Heart right ventricle (tissue), 16 donors: ENCODE results near the gene RNF146. TPM values are rescaled to one million over a fixed set of nuclear protein-coding genes. Genes with fewer than 3 reads are reported as not detected.

ENCODE experiments used
- ATAC-seq, 8 donors: fragments of 200-7000 bp; cut with Tn5 transposase; one replicate each; pipeline ENCODE4 v1.9.1; 2020; ENCODE audit warnings: mild to moderate bottlenecking in 8 of 8, moderate library complexity in 8 of 8, moderate number of reproducible peaks in 1 of 8
- DNase-seq, 2 donors: peaks; one replicate each; pipeline ENCODE4 v3.0.0-alpha.2; 2020
- H3K27ac ChIP-seq, 10 donors: fragments of 200-600 bp; sonication (generic) in 2 of 10; one replicate each; pipeline versions ENCODE4 v1.5.0 to v1.8.0; 2020 to 2022; ENCODE audit warnings: mild to moderate bottlenecking in 3 of 10
- H3K27me3 ChIP-seq, 7 donors: fragments of 200-600 bp; one replicate each; pipeline ENCODE4 v1.8.0; 2021 to 2022; ENCODE audit warnings: mild to moderate bottlenecking in 2 of 7
- H3K36me3 ChIP-seq, 9 donors: fragments of 200-600 bp; sonication (generic) in 1 of 9; one replicate each; pipeline versions ENCODE4 v1.5.0 to v1.8.0; 2020 to 2022; ENCODE audit warnings: mild to moderate bottlenecking in 2 of 9
- H3K4me1 ChIP-seq, 9 donors: fragments of 200-600 bp; sonication (generic) in 1 of 9; one replicate each; pipeline versions ENCODE4 v1.5.0 to v1.8.0; 2020 to 2022; ENCODE audit warnings: mild to moderate bottlenecking in 4 of 9
- H3K4me3 ChIP-seq, 10 donors: fragments of 200-600 bp; sonication (generic) in 2 of 10; one replicate each; pipeline versions ENCODE4 v1.5.0 to v1.8.0; 2020 to 2022; ENCODE audit warnings: mild to moderate bottlenecking in 7 of 10, moderate library complexity in 2 of 10
- H3K9me3 ChIP-seq, 11 donors: fragments of 200-600 bp in 10 of 11; sonication (generic) in 2 of 11; one replicate each; pipeline versions ENCODE4 v1.5.0 to v1.8.0; 2013 to 2022; ENCODE audit warnings: mild to moderate bottlenecking in 2 of 11, control low read depth in 1 of 11, moderate library complexity in 1 of 11
- WGBS, 2 donors: extraction: QIAGEN DNeasy Blood & Tissue Kit; methylation state at CpG; one replicate each; pipeline ENCODE4 v1.1.7; 2013; ENCODE audit warnings: inconsistent platforms in 1 of 2; 5-methylcytosine and 5-hydroxymethylcytosine counted together
- intact Hi-C, 10 donors: fragments of 100-400 bp; cut with DNase I; formaldehyde crosslinking; loops; one replicate each; pipeline versions ENCODE4 v1.11.1 to v1.14.2; 2022
- polyA plus RNA-seq, 2 donors: library from polyadenylated mRNA; stranded (reverse); fragments of 200-250 nt; gene quantifications; one replicate each; pipeline ENCODE4 v1.2.3, GENCODE V29; 2013
- total RNA-seq, 10 donors: library from RNA; stranded (reverse); fragmentation: NEBNext Ultra II Directional in 3 of 10; extraction: Animal tissue kit (Norgen Biotek cat#: 25700) in 3 of 10; gene quantifications; one replicate each; pipeline versions ENCODE4 v1.2.1 to v1.2.4, GENCODE V29; 2021 to 2023
- TF ChIP-seq, protein P1 (sequence below), 9 donors: fragments of 200-600 bp; sonication (generic) in 2 of 9; IDR thresholded peaks; one replicate each; pipeline versions ENCODE4 v1.5.0 to v1.8.0; 2021 to 2022; ENCODE audit warnings: antibody characterized with exemption in 9 of 9, mild to moderate bottlenecking in 5 of 9, moderate library complexity in 1 of 9
- donor health status: Arrhythmogenic right ventricular cardiomyopathy.
- donor health status: ischemic (EF 13 %, LVEDD 7.1; RV severe dilation, severe dysfunction).
- donor health status: healthy with polysubstance abuse.
- donor health status: DM: no; HTN: yes; CAD: no.
- donor health status: DM: no; HTN: no; CAD: no.
- donor health status: ischemic (EF 25% LVEDD 6.9; RV normal size, moderate dysfunction).
- donor health status: ischemic (EF 25% LVEDD 5.7; RV mildly dilated, moderate dysfunction).
- donor health status: healthy.
- donor health status: DM: yes; HTN: yes; CAD: no.
- donor health status: Ischemic cardiomyopathy.
- donor health status: ischemic (EF 35%, LVEDD 5.7; RV mildly dilated, moderate dysfunction).
- donor health status: nonischemic (EF 11% LVEDD 7.7; RV severe dilation, severe dysfunction).
- donor health status: DM: yes; HTN: yes; CAD: no.
- donor health status: PGD.
- donor health status: ischemic (EF 29% LVEDD 5.4; RV normal size, mild dysfunction).
- donor health status: nonischemic (EF 23%, LVEDD 6.1; RV moderate dilation, normal function).

The RNF146 gene
- total and polyA plus RNA-seq, 12 donors: 18.0 to 106 (median 52.6) TPM

DNA sequence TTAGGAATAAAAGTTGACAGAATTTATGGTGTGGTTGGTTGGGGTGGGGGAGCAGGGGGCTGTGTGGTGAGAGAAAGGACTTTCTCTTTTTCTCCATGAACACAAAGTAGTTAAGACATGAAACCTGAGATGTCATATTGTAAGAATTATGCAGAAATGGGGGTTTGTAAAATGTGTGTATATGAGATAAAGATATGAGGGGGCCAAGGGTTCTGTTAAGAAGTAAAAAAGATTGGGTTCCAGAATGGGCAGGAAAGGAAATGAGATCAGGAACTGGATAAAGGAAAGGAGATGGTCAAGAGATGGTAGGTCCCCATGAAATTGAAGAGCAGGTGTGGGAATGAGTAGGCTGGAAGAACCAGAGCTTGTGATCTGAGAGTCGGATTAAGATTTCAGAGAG is 9.7 kb downstream of the RNF146 start:
- no peak overlapping the region for H3K27ac ChIP-seq
- H3K9me3 ChIP-seq: no peaks in the 10 kb centered on the region
- no peak overlapping the region for H3K4me3 ChIP-seq
- intact Hi-C loops: no loop called here
- 97% methylated on average over 1 of the region's 1 CpG for WGBS, 2 donors
- no peak for ATAC-seq
- TF ChIP-seq, protein P1, sequence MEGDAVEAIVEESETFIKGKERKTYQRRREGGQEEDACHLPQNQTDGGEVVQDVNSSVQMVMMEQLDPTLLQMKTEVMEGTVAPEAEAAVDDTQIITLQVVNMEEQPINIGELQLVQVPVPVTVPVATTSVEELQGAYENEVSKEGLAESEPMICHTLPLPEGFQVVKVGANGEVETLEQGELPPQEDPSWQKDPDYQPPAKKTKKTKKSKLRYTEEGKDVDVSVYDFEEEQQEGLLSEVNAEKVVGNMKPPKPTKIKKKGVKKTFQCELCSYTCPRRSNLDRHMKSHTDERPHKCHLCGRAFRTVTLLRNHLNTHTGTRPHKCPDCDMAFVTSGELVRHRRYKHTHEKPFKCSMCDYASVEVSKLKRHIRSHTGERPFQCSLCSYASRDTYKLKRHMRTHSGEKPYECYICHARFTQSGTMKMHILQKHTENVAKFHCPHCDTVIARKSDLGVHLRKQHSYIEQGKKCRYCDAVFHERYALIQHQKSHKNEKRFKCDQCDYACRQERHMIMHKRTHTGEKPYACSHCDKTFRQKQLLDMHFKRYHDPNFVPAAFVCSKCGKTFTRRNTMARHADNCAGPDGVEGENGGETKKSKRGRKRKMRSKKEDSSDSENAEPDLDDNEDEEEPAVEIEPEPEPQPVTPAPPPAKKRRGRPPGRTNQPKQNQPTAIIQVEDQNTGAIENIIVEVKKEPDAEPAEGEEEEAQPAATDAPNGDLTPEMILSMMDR (IDR thresholded peaks at IDR 0.05): no peak
- peaks cover 0 to 83% (median 65%) of the 10 kb centered on the region in 9 donors for H3K4me1 ChIP-seq
- no peak for DNase-seq
- peaks cover 0 to 15% (median 9%) of the 10 kb centered on the region in 9 donors for H3K36me3 ChIP-seq
- no peaks in the 10 kb centered on the region for H3K27me3 ChIP-seq

DNA sequence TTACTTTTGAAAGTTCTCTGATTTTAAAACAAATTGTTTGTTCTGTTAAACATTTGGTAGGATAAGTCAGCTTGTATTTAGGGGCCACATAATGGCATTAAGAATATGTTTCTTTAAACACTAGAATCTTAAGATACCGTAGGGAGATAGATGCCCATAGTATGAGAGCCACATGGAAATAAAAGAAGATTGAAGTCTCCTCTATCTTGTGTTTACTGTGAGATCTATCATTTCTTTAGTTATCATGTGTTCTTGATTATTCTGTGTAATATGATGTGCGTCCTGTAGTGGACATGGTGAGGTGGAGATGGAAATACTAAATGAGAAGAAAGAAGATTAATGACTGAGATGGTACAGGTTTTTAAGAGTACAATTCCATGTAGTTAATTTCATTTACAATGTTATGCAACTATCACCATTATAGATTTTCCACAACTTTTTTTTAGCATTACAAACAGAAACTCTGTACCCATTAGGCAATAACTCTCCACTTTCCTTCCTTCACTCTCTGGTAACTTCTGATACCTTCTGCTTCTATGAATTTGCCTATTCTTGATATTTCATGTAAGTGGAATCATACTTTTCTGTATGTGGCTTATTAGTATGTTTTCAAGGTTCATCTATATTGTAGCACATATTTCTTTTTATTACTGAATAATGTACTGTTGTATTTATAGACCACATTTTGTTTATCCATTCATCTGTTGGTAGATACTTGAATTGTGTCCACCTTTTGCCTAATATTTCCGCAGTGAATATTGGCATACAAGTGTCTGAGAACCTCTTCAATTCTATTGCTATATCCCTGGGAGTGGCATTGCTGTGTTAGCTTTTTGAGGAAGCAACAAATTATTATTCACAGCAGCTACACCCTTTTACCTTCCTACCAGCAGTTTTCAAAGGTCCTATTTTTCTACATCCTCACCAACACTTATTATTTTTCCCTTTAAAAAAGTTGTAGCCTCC is 11.5 kb downstream of the RNF146 start:
- DNase-seq (no peak), ATAC-seq (no peak)
- intact Hi-C loops: no loop called here
- Histone ChIP-seq H3K27me3 (no peaks in the 10 kb centered on the region), H3K4me1 (peaks cover 0 to 65% (median 52%) of the 10 kb centered on the region in 9 donors), H3K27ac (no peak overlapping the region), H3K9me3 (no peaks in the 10 kb centered on the region), H3K4me3 (no peak overlapping the region), H3K36me3 (peaks cover 0 to 33% (median 17%) of the 10 kb centered on the region in 9 donors)
- WGBS, 2 donors: 94 to 97% methylated on average over 3 of the region's 3 CpGs
- TF ChIP-seq, protein P1 (IDR thresholded peaks at IDR 0.05): no peak

- Histone ChIP-seq H3K4me1 (peaks cover 0 to 57% (median 36%) of the 10 kb centered on the region in 9 donors), H3K36me3 (peaks cover 0 to 49% (median 19%) of the 10 kb centered on the region in 9 donors), H3K27ac (no peak overlapping the region), H3K27me3 (no peaks in the 10 kb centered on the region), H3K9me3 (no peaks in the 10 kb centered on the region), H3K4me3 (no peak overlapping the region)
- intact Hi-C loops: no loop called here
- no peak for DNase-seq
- TF ChIP-seq, protein P1 (IDR thresholded peaks at IDR 0.05): no peak
- WGBS, 2 donors: 28 to 35% methylated on average over 1 of the region's 1 CpG
- ATAC-seq: no peak
Observed at GRCh38 chr6:127279815-127280214, 13.2 kb downstream of the RNF146 start.

DNA sequence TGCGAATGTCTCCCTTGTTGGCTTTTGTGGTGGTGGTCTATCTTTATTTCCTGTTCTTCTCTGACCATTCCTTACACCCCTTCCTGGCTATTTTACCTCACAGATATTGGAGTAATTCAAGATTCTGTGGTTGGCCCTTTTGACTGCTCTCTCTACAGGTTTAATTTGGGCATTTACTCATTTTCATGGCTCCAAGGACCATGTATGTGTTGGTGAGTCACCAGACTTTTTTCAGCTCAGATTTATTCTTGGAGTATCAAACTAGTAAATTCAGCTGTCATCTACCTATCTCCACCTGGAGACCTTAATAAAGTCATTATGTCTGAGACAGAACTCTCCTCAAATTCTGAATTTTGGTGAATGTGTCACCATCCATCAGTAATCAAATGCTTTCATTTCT is 15.5 kb downstream of the RNF146 start:
- H3K27ac ChIP-seq: no peak overlapping the region
- WGBS, 2 donors: 98 to 100% methylated on average over 1 of the region's 1 CpG
- TF ChIP-seq, protein P1 (IDR thresholded peaks at IDR 0.05): no peak
- peaks cover 0 to 37% (median 14%) of the 10 kb centered on the region in 9 donors for H3K4me1 ChIP-seq
- DNase-seq (no peak), ATAC-seq (no peak)
- H3K36me3 ChIP-seq: peaks cover 0 to 73% (median 34%) of the 10 kb centered on the region in 9 donors
- intact Hi-C loops: no loop called here
- H3K9me3 ChIP-seq: no peaks in the 10 kb centered on the region
- H3K27me3 ChIP-seq: no peaks in the 10 kb centered on the region
- H3K4me3 ChIP-seq: no peak overlapping the region
